ENCODE data around the gene RAB29.

Gene RAB29

DNA sequence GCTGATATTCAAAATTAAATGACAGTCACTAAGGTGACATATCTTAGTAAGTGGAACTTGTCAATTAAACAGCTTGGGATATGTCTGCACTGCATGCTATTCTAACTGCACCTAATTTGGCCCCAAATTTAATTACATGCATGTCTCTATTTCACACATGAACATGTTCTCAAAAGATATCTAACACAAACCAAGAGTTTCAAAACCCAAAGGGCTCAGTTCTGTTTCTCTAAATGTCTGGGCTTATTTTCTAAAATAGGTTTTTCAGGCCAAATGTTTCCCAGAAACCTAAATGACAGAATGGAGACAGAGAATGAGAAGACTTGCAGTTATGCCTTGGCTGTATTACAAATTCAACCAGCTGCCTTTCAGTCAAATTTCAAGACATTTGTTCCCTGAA, 11.3 kb downstream of the RAB29 start:
- no peaks in the 10 kb centered on the region; the same call in 1 of the 2 replicates for H3K36me3 ChIP-seq (ENCODE audit: control insufficient read depth, insufficient read depth, low read length)
- no peaks in the 10 kb centered on the region for H3K27me3 ChIP-seq (replicated peaks; ENCODE audit: control insufficient read depth, insufficient read depth, low read length)
- no peak overlapping the region for H3K4me3 ChIP-seq (replicated peaks; ENCODE audit: low read depth, low read length)
- TF ChIP-seq, protein P1, sequence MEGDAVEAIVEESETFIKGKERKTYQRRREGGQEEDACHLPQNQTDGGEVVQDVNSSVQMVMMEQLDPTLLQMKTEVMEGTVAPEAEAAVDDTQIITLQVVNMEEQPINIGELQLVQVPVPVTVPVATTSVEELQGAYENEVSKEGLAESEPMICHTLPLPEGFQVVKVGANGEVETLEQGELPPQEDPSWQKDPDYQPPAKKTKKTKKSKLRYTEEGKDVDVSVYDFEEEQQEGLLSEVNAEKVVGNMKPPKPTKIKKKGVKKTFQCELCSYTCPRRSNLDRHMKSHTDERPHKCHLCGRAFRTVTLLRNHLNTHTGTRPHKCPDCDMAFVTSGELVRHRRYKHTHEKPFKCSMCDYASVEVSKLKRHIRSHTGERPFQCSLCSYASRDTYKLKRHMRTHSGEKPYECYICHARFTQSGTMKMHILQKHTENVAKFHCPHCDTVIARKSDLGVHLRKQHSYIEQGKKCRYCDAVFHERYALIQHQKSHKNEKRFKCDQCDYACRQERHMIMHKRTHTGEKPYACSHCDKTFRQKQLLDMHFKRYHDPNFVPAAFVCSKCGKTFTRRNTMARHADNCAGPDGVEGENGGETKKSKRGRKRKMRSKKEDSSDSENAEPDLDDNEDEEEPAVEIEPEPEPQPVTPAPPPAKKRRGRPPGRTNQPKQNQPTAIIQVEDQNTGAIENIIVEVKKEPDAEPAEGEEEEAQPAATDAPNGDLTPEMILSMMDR (IDR thresholded peaks at IDR 0.05; ENCODE audit: insufficient read depth, low read length, poor library complexity, severe bottlenecking), result no peak
- DNase-seq (ENCODE audit: extremely low read depth, insufficient read length), result peak; percentile 13

DNA sequence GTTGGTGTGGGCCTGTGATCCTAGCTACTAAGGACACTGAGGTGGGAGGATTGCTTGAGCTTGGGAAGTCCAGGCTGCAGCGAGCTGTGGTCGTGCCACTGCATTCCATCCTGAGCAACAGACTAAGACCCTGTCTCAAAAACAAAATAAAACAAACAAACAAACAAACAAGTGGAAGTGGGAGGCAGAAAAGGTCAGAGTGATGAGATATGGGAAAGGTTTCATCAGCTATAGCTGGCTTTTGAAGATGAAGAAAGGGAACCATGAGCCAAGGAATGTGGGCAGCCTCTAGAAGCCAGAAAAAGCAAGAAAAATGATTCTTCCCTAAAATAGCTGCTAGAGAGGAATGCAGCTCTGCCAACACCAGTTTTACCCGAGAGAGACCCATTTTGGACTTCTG, 14.7 kb downstream of the RAB29 start:
- Histone ChIP-seq H3K27me3 (replicated peaks; ENCODE audit: control insufficient read depth, insufficient read depth, low read length) (no peaks in the 10 kb centered on the region), H3K4me3 (replicated peaks; ENCODE audit: low read depth, low read length) (no peak overlapping the region), H3K36me3 (ENCODE audit: control insufficient read depth, insufficient read depth, low read length) (no peaks in the 10 kb centered on the region)
- TF ChIP-seq, protein P1 (IDR thresholded peaks at IDR 0.05; ENCODE audit: insufficient read depth, low read length, poor library complexity, severe bottlenecking), result no peak
- no peak for DNase-seq (ENCODE audit: extremely low read depth, insufficient read length)

DNA sequence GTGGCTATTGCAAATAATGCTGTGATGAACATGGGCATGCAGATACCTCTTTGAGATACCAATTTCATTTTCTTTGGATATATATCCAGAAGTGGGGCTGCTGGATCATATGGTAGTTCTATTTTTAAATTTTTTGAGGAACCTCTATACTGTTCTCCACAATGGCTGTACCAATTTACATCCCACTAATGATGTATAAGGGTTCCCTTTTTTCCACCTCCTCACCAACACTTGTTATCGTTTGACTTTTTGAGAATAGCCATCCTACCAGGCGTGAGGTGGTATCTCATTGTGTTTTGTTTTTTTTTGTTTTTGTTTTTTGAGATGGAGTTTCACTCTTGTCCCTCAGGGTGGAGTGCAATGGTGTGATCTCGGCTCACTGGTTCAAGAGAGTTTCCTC, 18.7 kb downstream of the RAB29 start:
- TF ChIP-seq, protein P1 (IDR thresholded peaks at IDR 0.05; ENCODE audit: insufficient read depth, low read length, poor library complexity, severe bottlenecking), result no peak
- H3K27me3 ChIP-seq (replicated peaks; ENCODE audit: control insufficient read depth, insufficient read depth, low read length), result no peaks in the 10 kb centered on the region
- no peak overlapping the region for H3K4me3 ChIP-seq (replicated peaks; ENCODE audit: low read depth, low read length)
- DNase-seq (ENCODE audit: extremely low read depth, insufficient read length), result no peak
- no peaks in the 10 kb centered on the region for H3K36me3 ChIP-seq (ENCODE audit: control insufficient read depth, insufficient read depth, low read length)

DNA sequence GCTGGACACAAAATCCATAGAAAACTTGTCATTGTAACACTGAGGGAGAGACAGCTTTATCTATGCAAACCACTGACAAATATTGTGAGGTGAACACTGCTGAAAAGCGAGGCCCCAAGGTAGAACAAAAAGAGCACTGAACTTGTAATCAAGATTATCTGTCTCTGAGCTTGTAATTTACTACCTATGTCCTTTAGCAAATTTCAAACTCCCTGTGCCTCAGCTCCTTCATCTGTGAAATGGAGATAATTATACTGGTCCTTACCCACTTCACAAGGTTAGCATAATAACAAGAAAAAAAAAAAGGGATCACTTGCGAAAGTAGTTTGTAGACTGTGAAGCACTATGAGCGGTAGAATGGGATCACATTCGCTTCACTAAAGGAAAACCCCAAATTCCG, 20.4 kb downstream of the RAB29 start:
- TF ChIP-seq, protein P1 (IDR thresholded peaks at IDR 0.05; ENCODE audit: insufficient read depth, low read length, poor library complexity, severe bottlenecking), result no peak
- no peaks in the 10 kb centered on the region for H3K36me3 ChIP-seq (ENCODE audit: control insufficient read depth, insufficient read depth, low read length)
- no peaks in the 10 kb centered on the region for H3K27me3 ChIP-seq (replicated peaks; ENCODE audit: control insufficient read depth, insufficient read depth, low read length)
- DNase-seq (ENCODE audit: extremely low read depth, insufficient read length), result no peak
- no peak overlapping the region for H3K4me3 ChIP-seq (replicated peaks; ENCODE audit: low read depth, low read length)

DNA sequence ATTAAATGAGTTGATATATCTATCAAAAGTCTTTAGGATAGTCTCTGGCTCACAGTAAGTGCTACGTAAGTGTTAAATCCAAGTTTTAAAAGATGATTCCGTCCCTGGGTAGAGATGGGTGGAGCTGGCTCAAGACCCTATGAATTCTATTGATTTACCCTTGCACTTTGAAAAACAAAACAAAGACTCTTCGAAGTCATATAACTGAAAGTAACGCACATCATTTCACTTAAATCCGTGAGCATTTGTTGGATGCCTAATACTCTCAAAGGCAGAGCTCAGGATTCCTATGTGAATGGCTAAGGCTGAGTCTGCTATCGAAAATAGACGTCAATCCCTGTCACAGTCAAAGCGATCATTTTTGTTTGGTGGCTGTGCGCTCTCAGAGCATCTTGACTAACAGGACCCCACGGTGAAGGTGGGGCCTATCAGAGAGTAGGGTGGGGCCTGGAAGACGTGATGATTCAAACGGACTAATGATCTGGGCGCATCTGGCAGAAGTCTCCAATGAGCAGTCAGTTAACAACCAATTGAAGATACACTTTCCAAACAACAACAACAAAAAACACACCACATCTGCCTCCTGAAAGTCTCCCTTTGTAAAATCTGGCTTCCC, 24.1 kb downstream of the RAB29 start:
- no peak overlapping the region for H3K4me3 ChIP-seq (replicated peaks; ENCODE audit: low read depth, low read length)
- H3K27me3 ChIP-seq (replicated peaks; ENCODE audit: control insufficient read depth, insufficient read depth, low read length), result no peaks in the 10 kb centered on the region
- DNase-seq (ENCODE audit: extremely low read depth, insufficient read length), result no peak
- TF ChIP-seq, protein P1 (IDR thresholded peaks at IDR 0.05; ENCODE audit: insufficient read depth, low read length, poor library complexity, severe bottlenecking), result no peak
- H3K36me3 ChIP-seq (ENCODE audit: control insufficient read depth, insufficient read depth, low read length), result no peaks in the 10 kb centered on the region
